Measurements from ENCODE around the gene LRRC40. TPM values are rescaled to one million over a fixed set of nuclear protein-coding genes. Genes with fewer than 3 reads are reported as not detected.

LRRC40 gene
- total RNA-seq, 6 experiments from 2014 or later = 10.6 to 16.5 (median 14.0) TPM

DNA sequence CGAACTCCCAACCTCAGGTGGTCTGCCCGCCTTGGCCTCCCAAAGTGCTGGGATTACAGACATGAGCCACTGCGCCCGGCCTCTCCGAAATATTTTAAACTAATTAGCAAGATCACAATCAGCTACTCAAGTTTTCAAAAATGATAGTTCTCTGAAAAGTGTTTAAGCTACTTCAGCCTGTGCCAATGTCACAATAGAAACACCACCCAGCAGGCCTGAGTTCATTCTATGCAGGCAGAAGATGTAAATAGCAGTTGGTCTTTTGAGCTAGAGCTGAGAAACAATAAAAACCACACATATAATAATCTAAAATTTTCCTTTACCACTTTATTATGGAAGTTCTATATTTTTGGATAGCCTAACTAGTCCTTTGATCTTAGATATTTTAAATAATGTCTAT, 96.1 kb downstream of the LRRC40 start:
- TF ChIP-seq, protein P1, sequence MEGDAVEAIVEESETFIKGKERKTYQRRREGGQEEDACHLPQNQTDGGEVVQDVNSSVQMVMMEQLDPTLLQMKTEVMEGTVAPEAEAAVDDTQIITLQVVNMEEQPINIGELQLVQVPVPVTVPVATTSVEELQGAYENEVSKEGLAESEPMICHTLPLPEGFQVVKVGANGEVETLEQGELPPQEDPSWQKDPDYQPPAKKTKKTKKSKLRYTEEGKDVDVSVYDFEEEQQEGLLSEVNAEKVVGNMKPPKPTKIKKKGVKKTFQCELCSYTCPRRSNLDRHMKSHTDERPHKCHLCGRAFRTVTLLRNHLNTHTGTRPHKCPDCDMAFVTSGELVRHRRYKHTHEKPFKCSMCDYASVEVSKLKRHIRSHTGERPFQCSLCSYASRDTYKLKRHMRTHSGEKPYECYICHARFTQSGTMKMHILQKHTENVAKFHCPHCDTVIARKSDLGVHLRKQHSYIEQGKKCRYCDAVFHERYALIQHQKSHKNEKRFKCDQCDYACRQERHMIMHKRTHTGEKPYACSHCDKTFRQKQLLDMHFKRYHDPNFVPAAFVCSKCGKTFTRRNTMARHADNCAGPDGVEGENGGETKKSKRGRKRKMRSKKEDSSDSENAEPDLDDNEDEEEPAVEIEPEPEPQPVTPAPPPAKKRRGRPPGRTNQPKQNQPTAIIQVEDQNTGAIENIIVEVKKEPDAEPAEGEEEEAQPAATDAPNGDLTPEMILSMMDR (IDR thresholded peaks at IDR 0.05) = no peak
- no peak for DNase-seq
- H3K27me3 Mint-ChIP-seq (ENCODE audit: insufficient read depth) = peaks cover 2% of the 10 kb centered on the region; the same call in 1 of the 2 replicates
- H3K9me3 Mint-ChIP-seq = no peaks in the 10 kb centered on the region
- H3K36me3 Mint-ChIP-seq (ENCODE audit: low read depth) = no peaks in the 10 kb centered on the region
- no peak overlapping the region for H3K27ac Mint-ChIP-seq
- no peak overlapping the region for H3K4me3 Mint-ChIP-seq
- no peaks in the 10 kb centered on the region for H3K4me1 Mint-ChIP-seq (ENCODE audit: low read depth)

DNA sequence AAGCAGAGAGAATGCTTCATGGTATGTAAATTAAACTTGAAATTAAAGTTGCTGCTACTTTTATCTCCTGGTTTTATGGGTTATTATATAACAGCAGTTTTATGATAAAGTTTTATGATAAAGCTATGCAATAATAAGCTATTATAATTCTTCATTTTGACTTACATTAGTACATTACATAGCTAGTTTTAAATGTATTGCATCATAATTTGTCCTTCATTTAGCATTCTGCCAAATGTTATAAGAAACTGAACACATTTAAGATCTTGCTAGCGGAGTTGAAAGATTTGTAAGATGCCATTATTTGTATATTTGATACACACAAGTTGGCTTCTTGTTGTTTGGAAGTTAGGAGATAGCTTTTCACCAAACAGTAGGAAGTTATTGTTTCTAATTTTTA, 101.6 kb downstream of the LRRC40 start:
- Mint-ChIP-seq H3K27me3 (ENCODE audit: insufficient read depth) (no peaks in the 10 kb centered on the region), H3K4me3 (no peak overlapping the region), H3K4me1 (ENCODE audit: low read depth) (no peaks in the 10 kb centered on the region), H3K36me3 (ENCODE audit: low read depth) (no peaks in the 10 kb centered on the region), H3K9me3 (no peaks in the 10 kb centered on the region), H3K27ac (no peak overlapping the region)
- no peak for DNase-seq
- TF ChIP-seq, protein P1 (IDR thresholded peaks at IDR 0.05) = no peak

DNA sequence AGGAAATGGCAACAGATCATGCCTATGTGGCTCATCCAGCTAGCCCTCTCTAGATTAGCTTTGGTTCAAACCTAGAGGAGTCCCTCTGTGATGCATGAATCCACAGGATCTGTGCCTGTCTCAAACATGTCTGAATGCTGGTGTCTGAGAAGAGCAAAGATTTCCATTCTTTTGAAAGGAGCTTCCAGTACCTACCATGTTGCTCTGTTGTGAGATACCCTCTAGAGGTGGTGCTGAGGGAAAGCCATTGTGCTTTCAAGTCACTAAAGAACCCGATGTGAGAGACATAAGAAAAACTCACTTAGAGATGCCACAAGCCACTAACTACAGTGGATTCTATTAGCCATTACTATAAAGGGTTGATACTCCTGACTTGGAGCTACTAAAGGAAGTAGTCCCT, 103.6 kb downstream of the LRRC40 start:
- Mint-ChIP-seq H3K27me3 (ENCODE audit: insufficient read depth) (no peaks in the 10 kb centered on the region), H3K4me3 (no peak overlapping the region), H3K36me3 (ENCODE audit: low read depth) (no peaks in the 10 kb centered on the region), H3K27ac (no peak overlapping the region), H3K4me1 (ENCODE audit: low read depth) (no peaks in the 10 kb centered on the region), H3K9me3 (no peaks in the 10 kb centered on the region)
- TF ChIP-seq, protein P1 (IDR thresholded peaks at IDR 0.05) = no peak
- no peak for DNase-seq

DNA sequence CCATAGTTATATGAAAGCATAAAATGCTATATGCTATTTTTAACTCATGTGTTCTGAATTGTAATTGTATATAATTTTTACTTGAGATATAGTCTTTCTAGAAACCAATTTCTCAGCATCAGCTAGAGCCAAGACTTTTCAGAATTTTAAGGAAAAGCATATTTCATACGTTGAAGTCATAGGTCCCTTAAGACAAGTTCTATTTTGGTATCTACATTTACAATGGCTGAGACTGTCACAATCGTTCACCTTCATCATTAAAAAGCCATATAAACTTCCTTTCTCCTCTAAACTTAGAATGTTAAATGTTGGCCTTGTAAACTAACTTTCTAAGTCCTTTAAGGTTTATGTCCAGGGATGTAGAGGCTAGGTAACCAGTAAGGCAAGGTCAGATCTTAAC, 104.1 kb downstream of the LRRC40 start:
- H3K4me3 Mint-ChIP-seq = no peak overlapping the region
- no peak overlapping the region for H3K27ac Mint-ChIP-seq
- H3K36me3 Mint-ChIP-seq (ENCODE audit: low read depth) = no peaks in the 10 kb centered on the region
- TF ChIP-seq, protein P1 (IDR thresholded peaks at IDR 0.05) = no peak
- H3K9me3 Mint-ChIP-seq = no peaks in the 10 kb centered on the region
- no peak for DNase-seq
- no peaks in the 10 kb centered on the region for H3K4me1 Mint-ChIP-seq (ENCODE audit: low read depth)
- no peaks in the 10 kb centered on the region for H3K27me3 Mint-ChIP-seq (ENCODE audit: insufficient read depth)

Other genes with a start within 250 kb of the LRRC40 start
- gene SRSF11, start 15.8 kb upstream of the LRRC40 start, total RNA-seq (2021; fragmentation: NEBNext Ultra II Directional; extraction: Animal tissue kit (Norgen Biotek cat#: 25700)) = 100 to 1,000 TPM in 3 of 6 experiments, 10 to 100 TPM in 3; 94.9 to 107 (median 100) TPM
- gene ANKRD13C, start 149.1 kb upstream of the LRRC40 start, total RNA-seq (2021; fragmentation: NEBNext Ultra II Directional; extraction: Animal tissue kit (Norgen Biotek cat#: 25700)) = 10 to 100 TPM; 16.1 to 19.8 (median 19.1) TPM
- gene CTH, start 205.7 kb upstream of the LRRC40 start, total RNA-seq (2021; fragmentation: NEBNext Ultra II Directional; extraction: Animal tissue kit (Norgen Biotek cat#: 25700)) = 1 to 10 TPM; 2.0 to 5.5 (median 3.2) TPM